T47D (cell line): Measurements from ENCODE around the gene NLN.
"Not testable (repeated sequence)": the region's sequence is repeated elsewhere in the genome, so short reads cannot be mapped to it uniquely, and the experiment has no call there.

ENCODE experiments used
- DNase-seq, 2 experiments: peaks; one replicate each; pipeline versions ENCODE4 v3.0.0 to v3.0.0-alpha.2; 2011 to 2012; ENCODE audit warnings: low read depth in 1 of 2, low spot score in 1 of 2
- JUND ChIP-seq: IDR thresholded peaks from 2 replicates; pipeline ENCODE4 v1.6.1; 2012; ENCODE audit warnings: low read depth
- in situ Hi-C: cut with HindIII; loops from 2 replicates; pipeline ENCODE4 v1.10.0; 2016; ENCODE audit warnings: low sequenced_read_pairs, low pct_unique_long_range_greater_than_20kb

NLN gene

DNA sequence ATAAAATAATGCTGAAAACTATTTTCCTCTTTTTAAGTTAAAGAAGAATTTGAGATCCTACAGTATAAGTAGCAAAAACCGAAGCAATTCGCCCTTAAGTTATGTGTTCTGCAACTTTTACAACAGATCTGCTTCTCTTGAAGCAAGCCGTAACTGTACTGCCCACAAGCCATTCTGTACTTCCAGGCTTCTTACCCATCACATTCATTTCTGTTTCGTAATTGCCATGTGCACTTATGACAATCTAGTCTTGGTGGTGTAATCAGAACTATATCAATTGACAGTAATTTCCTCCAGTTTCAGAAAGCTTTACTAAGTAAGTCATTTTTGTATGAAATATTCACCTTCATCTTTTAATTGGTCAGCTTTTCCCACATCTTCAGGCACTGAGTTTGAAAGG lies 13.9 kb upstream of the NLN start:
- in situ Hi-C loops = no loop called here
- no peak for DNase-seq
- TF ChIP-seq JUND = no peak

- TF ChIP-seq JUND = no peak
- in situ Hi-C loops = no loop called here
- no peak for DNase-seq
These were observed 3.3 kb upstream of the NLN start for GRCh38 chr5:65718576-65719310.

DNA sequence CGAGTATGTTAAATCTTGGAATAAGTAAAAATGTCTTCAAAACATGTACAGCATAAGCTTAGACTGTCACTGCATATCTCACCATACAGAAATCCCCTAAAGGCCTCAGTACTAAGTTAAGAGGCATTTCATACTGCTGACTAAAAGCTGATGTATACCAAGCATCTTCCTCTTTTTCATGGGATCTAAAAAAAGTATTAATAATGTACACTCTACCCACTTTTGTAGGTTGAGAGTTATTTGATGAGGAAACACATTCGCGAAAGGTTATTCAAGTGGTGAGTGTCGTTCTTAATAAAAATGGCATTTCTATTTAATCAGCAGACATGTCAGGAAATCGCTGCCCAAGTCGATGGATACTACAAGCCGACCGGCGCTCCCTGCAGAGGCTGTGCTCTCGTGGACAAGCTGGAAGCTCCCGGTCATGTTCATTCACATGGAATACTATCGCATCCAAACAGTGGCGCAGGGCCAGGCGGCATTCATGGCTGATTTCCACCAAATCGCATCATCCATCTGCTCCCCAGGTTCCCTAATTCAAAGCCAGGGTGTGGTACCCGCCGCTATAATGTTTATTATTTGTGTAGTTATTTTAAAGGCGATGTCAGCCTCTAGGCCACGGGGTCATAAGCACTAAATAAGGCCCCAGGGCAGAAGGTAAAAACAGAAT lies 820 bp upstream of the NLN start:
- in situ Hi-C loops = no loop called here
- no peak for TF ChIP-seq JUND
- DNase-seq = peak; percentile 18

GRCh38 chr5:65722575-65723403 lies 784 bp downstream of the NLN start:
- DNase-seq = peak; percentile 57 to 65
- TF ChIP-seq JUND = no peak
- in situ Hi-C loops = no loop called here

- no peak for TF ChIP-seq JUND
- in situ Hi-C loops = no loop called here
- DNase-seq = no peak
These were observed 5.6 kb downstream of the NLN start for GRCh38 chr5:65727491-65728156.

- no peak for DNase-seq
- in situ Hi-C loops = no loop called here
- TF ChIP-seq JUND = no peak
These were observed 6.2 kb downstream of the NLN start for GRCh38 chr5:65728218-65728617.

GRCh38 chr5:65730910-65731309 lies 8.9 kb downstream of the NLN start:
- in situ Hi-C loops = no loop called here
- DNase-seq = no peak
- TF ChIP-seq JUND = no peak

DNA sequence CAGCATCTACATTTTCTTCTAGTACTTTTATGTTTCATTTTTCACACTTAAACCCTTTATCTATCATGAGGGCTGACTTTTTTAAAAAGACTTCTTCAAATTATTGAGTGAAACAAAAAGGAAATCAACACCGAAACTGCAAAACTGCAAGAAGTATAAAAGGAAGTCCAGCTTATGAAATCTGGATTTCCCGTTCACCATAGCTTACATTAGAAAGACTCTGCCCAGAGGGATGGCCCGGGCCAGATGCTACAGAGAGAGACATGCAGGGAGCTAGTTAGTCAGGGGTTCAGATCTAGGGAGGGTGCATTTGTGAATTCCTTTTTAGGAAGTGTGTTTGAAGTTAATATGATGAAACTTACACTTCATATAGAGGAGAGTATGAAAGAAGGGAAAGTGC lies 10.0 kb downstream of the NLN start:
- DNase-seq, in situ Hi-C loops: not testable (repeated sequence)

GRCh38 chr5:65734196-65734775 lies 12.3 kb downstream of the NLN start:
- in situ Hi-C loops, DNase-seq: not testable (repeated sequence)

DNA sequence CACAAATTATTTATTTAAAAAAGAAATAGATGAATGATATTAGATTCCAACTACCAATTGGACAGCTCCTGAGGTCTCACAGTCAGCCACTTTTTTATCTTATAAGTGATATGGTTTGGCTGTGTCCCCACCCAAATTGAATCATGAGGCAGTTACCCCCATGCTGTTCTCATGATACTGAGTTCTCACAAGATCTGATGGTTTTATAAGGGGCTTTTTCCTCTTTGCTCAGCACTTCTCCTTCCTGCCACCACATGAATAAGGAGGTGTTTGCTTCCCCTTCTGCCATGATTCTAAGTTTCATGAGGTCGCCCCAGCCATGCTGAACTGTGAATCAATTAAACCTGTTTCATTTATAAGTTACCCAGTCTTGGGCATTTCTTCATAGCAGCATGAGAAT lies 12.9 kb downstream of the NLN start:
- no peak for DNase-seq
- in situ Hi-C loops = no loop called here
- TF ChIP-seq JUND = no peak

DNA sequence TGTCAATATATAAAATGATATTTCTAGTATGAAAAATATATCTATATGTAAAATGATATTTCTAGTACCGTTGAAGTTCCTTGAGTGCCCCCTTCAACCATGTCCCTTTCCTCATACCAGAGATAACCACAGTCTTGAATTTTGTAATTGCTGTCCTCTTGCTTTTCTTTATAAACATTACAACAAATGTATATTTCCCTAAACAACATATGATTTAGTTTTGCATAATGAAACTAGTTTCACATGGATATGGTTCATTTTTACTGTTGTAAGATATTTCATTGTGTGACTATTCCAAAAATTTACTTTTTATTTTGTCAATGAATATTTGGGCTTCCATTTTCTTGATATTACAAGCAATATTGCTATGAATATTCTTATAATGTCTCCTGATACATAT lies 14.0 kb downstream of the NLN start:
- DNase-seq = no peak
- no peak for TF ChIP-seq JUND
- in situ Hi-C loops = no loop called here

GRCh38 chr5:65737842-65738241 lies 15.8 kb downstream of the NLN start:
- in situ Hi-C loops = no loop called here
- no peak for DNase-seq
- no peak for TF ChIP-seq JUND
